Ishikawa (cell line): ENCODE data around the gene TENM3.

ENCODE experiments used
- CREB1 ChIP-seq: IDR thresholded peaks from 2 replicates; pipeline ENCODE4 v1.6.1; 2012; ENCODE audit warnings: low read depth
- EP300 ChIP-seq: IDR thresholded peaks from 2 replicates; pipeline ENCODE4 v1.6.1; 2012; ENCODE audit warnings: borderline replicate concordance
- RAD21 ChIP-seq: IDR thresholded peaks from 2 replicates; pipeline ENCODE4 v1.6.1; 2012; ENCODE audit warnings: low read depth
- REST ChIP-seq: IDR thresholded peaks from 2 replicates; pipeline ENCODE4 v1.6.1; 2012; ENCODE audit warnings: low read depth, mild to moderate bottlenecking
- TAF1 ChIP-seq: IDR thresholded peaks from 2 replicates; pipeline ENCODE4 v1.6.1; 2012; ENCODE audit warnings: low read depth, mild to moderate bottlenecking
- YY1 ChIP-seq: IDR thresholded peaks from 2 replicates; pipeline ENCODE4 v1.6.1; 2012; ENCODE audit warnings: low read depth
- TF ChIP-seq, protein P1 (sequence below): IDR thresholded peaks from 2 replicates; pipeline ENCODE4 v1.6.1; 2012

GRCh38 chr4:182510836-182511235 is 267.6 kb downstream of the TENM3 start:
- TF ChIP-seq YY1: no peak
- TF ChIP-seq EP300: no peak
- no peak for TF ChIP-seq TAF1
- TF ChIP-seq RAD21: no peak
- no peak for TF ChIP-seq CREB1
- TF ChIP-seq REST: no peak
- TF ChIP-seq, protein P1, sequence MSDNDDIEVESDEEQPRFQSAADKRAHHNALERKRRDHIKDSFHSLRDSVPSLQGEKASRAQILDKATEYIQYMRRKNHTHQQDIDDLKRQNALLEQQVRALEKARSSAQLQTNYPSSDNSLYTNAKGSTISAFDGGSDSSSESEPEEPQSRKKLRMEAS: no peak
